ENCODE results near the gene NEGR1.

GRCh38 chr1:71777094-71777493 is 505.2 kb downstream of the NEGR1 start:
- no peak for TF ChIP-seq FOXJ3 (CRISPR knock-in tag; IDR thresholded peaks at IDR 0.05; ENCODE audit: borderline replicate concordance)
- no peak for TF ChIP-seq CTCF (IDR thresholded peaks at IDR 0.05)
- TF ChIP-seq ZNF512 (CRISPR knock-in tag; IDR thresholded peaks at IDR 0.05; ENCODE audit: borderline replicate concordance): no peak
- TF ChIP-seq JUN (CRISPR knock-in tag; IDR thresholded peaks at IDR 0.05): no peak
- no peak for TF ChIP-seq KAT7 (CRISPR knock-in tag; IDR thresholded peaks at IDR 0.05; ENCODE audit: borderline replicate concordance)
- no peak for TF ChIP-seq ZNF121 (CRISPR knock-in tag; IDR thresholded peaks at IDR 0.05)
- TF ChIP-seq E2F4 (CRISPR knock-in tag; IDR thresholded peaks at IDR 0.05; ENCODE audit: borderline replicate concordance, low read depth): no peak
- TF ChIP-seq E2F1 (CRISPR knock-in tag; IDR thresholded peaks at IDR 0.05): no peak
- TF ChIP-seq FOXP1 (CRISPR knock-in tag; IDR thresholded peaks at IDR 0.05; ENCODE audit: borderline replicate concordance): no peak
- no peak for TF ChIP-seq ATF3 (CRISPR knock-in tag; conservative IDR thresholded peaks at IDR 0.05)
- no peak for TF ChIP-seq IRF2 (CRISPR knock-in tag; IDR thresholded peaks at IDR 0.05; ENCODE audit: borderline replicate concordance, low read depth)
- no peak for TF ChIP-seq FOXP4 (CRISPR knock-in tag; IDR thresholded peaks at IDR 0.05)
